HG03108 (cell line): ENCODE measurements around the gene ZSCAN23.
"Not testable (repeated sequence)": the region's sequence is repeated elsewhere in the genome, so short reads cannot be mapped to it uniquely, and the experiment has no call there.

Experiments
- ATAC-seq: cut with Tn5 transposase; IDR thresholded peaks from one replicate; pipeline ENCODE4 v1.9.1; 2021; ENCODE audit warnings: moderate library complexity; ENCODE audit not compliant: unreplicated experiment

Gene ZSCAN23

DNA sequence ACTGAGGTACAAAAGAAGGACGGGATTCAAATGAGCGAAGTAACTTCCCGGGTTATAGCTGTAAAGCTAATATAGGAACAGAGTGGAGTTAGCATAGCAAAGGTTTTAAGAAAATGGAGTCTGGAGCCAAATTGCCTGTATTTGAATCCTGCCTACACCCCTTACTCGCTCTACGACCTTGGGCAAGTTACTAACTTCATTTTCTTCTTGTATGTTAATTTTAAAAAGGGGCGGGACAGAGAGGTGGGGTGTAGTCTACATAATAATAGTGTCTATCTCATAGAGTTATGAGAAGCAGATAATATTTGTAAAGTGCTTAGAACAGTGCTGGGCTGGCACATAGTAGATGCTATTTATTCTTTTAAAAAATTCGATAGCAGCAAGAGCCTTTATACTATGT, 705 bp downstream of the ZSCAN23 start:
- ATAC-seq: no peak

DNA sequence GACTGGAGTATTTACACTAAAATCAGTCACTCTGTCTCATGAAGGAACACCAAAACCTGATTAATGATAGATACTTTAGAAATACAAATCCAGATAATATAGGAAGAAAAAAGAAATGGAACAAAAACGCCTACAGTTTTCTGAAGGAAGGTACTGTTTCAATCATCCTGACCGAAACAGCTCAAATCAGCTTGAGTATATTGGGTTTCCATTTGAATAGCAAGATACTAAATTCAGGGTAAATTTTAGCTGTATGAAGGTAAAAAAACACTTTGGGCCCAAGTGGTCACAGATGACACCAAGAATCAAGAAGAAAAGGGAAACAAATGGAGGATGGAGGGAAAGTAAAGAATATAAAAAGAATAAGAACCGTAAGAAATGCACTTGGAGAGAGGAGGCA, 6.9 kb downstream of the ZSCAN23 start:
- no peak for ATAC-seq

DNA sequence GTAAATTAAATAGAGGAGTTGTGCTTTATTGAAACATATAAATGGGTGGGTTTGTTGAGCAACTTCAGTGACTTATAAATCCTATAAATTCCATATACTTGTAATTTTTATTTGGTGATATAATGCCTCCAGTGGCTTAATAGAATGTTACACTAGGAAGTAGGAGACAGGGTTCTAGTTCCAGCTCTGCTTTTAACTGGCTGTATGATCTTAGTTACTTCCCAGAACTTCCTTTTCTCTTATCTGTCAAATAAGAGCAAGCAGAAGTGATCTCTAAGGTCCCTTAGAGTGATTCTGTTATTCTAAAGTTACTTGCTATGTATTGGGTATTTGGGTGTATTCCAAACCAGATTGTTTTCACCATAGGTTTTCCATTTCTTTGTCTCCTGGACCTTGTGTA, 10.2 kb downstream of the ZSCAN23 start:
- ATAC-seq: no peak

DNA sequence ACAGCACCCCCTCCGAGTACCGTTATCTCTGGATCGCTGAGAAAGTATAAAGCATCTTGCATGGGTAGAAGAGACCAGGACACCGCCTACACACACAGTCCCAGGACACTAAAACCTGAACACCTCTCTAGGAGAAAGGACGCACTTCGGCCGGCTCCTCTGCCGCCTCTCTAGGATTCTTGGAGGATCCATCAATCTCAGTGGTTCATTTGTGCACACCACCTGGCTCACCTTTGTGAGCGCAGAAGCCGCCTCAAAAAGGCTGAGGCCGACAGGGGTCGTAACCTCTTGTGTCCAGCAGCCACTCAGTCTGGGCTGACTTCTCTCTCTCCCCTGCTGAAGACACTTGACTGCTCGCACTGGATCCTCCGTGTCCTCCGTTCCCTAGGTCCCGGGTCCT, 13.5 kb downstream of the ZSCAN23 start:
- no peak for ATAC-seq

DNA sequence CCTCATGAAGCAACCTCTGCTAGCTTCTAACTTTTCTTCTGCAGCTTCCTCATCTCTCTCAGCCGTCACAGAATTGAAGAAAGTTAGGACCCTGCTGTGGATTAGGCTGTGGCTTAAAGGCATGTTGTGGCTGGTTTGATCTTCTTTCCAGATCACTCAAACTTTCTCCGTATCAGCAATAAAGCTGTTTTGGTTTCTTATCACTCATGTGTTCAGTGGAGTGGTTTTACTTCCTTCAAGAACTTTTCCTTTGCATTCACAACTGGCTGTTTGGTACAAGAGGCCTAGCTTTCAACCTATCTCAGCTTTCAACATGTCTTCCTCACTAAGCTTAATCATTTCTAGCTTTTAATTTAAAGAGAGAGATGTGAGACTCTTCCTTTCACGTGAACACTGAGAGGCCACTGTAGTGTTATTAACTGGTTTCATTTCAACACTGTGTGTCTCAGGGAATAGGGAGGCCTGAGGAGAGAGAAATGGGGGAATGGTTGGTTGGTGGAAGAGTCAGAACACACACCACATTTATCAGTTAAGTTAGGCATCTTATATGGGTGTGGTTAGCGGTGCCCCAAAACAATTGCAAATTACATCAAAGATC, 17.2 kb downstream of the ZSCAN23 start:
- no peak for ATAC-seq

DNA sequence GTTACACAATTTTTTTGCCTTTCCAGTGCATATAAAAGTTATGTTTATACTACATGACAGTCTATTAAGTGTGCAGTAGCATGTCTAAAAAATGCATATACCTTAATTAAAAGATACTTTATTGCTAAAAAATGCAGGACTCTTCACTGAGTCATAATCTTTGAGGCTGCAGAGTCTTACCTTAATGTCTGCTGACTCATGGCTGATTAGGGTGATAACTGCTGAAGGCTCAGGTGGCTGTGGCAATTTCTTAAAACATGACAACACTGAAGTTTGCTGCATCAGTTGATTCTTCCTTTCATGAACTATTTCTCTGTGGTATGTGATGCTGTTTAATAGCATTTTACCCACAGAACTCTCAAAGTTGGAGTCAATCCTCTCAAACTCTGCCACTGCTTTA, 19.1 kb downstream of the ZSCAN23 start:
- no peak for ATAC-seq

DNA sequence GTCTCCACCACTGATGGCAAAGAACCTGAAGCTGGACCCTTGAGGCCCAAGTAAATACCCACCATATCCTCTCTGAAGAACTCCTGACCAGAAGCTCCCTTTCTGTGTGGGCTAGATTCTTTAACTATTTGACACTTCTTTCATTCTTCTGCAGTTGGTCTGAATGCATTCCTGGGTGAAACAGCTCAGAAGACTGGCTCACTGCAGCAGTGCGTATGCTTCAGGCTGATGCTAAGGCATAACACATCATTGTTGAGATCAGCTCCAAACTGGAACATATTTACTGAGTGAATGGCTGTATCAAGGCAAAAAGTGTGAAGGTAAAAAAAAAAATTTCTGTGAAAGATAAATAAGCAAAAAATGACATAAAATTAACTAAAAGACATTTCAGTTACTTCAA, 19.7 kb downstream of the ZSCAN23 start:
- ATAC-seq: no peak

DNA sequence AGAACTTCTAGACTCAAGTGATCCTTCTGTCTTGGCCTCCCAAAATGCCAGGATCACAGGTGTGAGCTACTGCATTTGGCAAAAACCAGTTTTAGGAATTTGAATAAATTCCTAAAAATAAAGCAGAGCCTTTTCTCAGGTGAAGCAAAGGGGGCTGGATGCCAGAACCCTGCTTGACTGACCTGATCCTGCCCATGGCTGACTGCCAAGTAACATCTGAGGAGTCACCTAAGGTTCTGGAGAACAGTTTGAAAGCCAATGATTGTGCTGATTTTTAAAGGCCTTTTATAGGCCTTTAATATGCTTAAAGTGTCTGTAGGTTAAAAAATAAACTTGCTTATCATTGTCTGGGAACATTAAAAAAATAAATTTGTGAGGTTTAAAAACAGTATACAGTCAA, 29.6 kb downstream of the ZSCAN23 start:
- ATAC-seq: no peak

DNA sequence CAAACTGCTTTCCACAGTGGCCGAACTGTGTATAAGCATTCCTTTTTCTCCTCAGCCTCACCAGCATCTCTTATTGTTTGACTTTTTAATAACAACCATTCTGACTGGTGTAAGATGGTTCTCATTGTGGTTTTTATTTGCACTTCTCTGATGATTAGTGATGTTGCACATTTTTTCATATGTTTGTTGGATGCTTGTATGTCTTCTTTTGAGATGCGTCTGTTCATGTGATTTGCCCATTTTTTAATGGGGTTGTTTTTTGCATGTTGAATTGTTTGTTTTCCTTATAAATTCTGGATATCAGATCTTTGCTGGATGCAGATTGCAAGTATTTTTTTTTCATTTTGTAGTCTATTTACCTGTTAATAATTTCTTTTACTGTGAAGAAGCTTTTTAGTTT, 32.5 kb downstream of the ZSCAN23 start:
- ATAC-seq: no peak

DNA sequence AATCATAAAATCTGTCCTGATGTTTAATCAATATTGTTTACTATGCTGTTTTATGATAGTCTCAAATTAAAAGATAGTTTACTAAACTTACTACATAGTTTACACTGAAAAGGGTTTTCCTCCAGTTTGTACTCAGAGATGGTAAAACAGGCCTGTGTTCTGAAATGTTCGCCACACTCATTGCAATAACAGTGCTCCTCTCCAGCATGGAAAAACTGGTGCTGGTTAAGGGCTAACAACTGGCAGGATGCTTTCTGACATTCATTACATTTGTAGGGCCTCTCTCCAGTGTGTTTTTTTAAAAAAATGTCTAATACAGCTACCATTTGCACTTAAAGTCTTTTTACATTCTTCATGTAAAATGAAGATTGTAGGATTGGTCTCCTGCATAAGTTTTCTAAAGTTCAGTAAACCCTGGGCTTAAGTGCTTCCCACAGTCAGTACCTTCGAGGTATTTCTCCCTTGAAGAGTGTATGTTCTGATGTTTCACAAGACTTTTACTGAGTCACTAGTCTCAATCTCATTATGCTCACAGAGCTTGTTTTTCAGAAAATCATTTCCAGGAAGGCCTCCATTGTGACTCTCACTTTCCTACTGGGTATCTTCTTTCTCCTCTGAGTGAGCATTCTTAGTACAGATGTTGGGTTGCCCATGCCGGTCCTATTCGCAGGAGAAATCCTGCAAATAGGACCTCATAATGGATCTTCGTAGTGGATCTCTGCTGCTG, 35.1 kb downstream of the ZSCAN23 start:
- no peak for ATAC-seq

DNA sequence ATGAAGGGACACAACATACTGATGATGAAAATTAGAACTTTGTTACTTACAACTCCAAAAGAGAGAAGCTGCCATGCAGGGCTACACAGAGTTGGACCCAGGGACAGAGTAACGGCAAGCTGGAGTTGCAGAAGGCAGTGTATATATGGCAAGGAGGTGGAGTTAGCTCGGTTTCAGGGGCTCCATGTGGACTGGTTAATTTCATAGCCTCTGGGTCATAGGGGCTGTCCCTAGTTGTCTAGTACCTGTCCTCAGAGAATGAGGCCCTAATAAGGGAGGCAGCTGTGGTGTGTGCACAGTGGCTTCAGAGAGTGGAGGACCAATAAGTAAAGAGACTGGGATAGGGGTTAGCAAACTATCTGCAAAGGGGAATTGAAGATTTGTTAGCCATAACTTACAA, 35.9 kb downstream of the ZSCAN23 start:
- no peak for ATAC-seq

DNA sequence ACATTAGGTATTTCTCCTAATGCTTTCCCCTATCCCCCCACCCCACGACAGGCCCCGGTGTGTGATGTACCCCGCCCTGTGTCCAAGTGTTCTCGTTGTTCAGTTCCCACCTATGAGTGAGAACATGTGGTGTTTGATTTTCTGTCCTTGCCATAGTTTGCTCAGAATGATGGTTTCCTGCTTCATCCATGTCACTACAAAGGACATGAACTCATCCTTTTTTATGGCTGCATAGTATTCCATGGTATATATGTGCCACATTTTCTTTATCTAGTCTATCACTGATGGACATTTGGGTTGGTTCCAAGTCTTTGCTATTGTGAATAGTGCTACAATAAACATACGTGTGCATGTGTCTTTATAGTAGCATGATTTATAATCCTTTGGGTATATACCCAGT, 39.4 kb downstream of the ZSCAN23 start:
- ATAC-seq: not testable (repeated sequence)

DNA sequence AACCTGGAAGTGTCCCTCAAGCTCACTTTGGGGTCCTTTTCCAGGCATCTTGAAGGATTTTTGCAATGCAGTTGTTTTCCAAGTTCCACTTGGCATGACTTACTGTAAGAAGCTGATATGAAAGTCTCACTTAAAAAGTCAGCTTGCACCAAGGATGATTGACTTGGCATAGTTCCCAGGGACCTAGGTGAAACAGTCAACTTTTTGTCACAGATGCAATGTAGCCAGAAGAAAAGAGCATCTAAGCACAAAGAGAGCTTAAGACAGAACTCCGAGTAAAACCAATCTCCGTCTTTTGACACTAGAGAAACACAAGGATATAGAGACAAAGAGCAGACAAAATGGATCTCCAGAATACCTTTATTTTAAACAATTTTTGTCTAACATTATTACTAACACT, 41.1 kb downstream of the ZSCAN23 start:
- ATAC-seq: no peak

DNA sequence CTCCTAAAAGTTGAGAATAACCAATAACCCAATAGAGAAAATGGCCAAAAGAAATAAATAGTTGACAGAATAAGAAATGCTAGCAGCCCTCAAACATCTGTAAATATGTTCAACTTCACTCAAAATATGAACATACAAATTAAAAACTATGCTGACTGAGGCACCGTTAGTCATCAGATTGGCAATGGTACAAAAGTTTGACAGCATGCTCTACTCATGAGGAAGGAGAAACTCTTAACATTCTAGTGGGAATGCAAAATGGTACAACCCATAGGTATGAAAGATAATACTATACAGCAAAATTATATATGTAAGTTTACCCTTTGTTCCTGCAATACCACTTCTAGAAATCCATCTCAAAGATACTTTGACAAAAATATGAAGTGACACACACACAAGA, 42.1 kb downstream of the ZSCAN23 start:
- no peak for ATAC-seq

DNA sequence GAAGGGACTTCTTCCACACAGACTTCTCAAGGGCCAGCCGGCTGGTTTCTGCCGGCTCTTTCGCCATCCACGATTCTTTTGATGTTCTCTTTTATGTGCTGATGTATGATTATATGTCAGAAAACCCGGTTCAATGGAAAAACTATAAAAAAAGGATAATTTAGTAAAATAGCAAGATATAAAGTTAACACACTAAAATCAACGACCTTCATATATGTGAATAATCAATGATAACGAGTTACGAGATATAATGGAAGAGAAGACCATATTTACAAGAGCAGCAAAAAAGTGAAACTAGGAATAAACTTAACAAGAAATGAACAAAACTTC, 43.2 kb downstream of the ZSCAN23 start:
- no peak for ATAC-seq

DNA sequence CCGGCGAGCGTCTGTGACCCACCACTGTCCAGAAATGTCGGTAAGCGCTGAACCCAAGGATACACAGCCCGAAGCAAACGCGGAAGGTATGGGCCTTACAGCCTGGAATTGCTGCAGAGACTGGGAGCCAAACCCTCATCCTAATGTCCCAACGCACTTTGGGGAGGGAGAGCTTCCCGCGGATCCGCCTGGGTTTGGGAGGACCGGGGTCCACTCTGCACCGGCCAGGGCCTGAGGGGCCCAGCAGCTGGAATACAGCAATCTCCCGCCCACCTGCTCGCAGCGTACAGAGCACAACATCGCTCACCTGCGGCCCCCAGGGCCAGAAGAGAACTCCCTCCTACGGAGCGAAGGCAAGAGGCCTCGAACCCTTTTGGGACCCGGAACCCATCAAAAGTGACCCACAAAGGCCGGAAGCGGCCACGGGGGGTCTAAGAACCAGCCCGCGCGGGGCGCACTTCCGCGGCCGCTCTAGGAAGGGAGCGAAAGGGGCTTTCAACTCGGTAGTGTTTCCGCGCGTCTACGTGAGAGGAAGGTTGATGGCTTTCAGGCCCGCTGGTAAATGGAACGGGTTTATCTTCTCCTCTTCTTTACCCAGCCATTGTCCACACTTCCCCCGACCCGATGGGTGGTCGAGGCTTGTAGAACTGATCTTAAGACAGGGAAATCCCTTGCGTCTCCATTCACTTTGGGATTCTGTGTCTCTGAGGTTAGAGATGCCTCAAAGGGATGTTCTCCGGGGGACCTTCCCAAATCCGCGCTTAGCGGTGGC, 43.8 kb downstream of the ZSCAN23 start, which contains the start of gene ZSCAN12:
Gene ZSCAN12, minus strand, starts transcription at position 398 of the 772 bp plus-strand sequence. CDS start 1,342 bp downstream, outside the sequence.
- peak; percentile 82 for ATAC-seq

DNA sequence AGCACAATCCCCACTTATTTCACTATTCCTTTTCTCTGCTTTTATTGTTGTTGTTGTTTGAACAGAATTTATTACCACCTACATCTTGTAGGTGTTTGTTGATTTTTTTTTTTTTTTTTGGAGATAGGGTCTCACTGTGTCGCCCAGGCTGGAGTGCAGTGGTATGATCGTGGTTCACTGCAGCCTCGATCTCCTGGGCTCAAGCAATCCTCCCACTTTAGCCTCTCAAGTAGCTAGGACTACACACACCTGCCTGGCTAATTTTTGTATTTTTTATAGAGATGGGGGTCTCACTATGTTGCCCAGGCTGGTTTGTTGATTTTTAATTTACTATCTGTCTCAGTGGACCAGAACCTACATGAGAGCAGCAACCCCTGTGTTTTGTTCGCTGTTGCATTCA, 47.4 kb downstream of the ZSCAN23 start:
- no peak for ATAC-seq

DNA sequence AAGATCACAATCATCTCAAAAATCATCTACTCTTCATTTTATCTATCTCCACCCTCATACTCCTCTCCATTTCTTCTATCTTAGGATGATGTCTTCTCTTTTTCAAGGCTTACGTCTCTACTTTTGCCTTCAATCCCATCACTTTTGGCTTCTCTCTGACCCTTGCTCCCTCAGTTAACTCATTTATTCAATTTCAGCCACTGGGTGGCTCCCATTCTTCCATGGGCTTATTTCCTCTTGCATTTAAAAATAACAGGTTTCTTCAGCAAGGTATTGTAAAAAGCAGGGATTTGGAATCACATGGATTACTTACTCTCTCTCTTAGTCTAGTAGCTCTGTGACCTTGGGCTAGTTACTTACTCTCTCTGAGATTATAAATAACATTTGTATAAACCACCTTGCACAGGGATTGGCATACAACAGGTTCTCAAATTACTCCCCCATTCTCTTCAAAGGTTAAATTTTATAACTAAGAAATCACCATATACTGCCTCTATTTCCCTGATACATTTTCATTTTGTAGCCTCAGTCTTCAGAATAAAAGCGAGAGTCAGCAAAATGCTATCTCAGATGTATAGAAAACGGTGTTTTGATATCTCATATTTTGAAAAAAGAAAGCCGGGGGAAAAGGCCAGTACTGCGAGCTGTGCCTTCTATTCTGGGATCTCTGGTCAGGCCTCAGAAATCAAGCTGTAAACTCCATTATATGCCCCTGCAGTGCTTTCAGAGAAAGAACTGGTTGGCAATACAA, 49.2 kb downstream of the ZSCAN23 start:
- ATAC-seq: no peak

DNA sequence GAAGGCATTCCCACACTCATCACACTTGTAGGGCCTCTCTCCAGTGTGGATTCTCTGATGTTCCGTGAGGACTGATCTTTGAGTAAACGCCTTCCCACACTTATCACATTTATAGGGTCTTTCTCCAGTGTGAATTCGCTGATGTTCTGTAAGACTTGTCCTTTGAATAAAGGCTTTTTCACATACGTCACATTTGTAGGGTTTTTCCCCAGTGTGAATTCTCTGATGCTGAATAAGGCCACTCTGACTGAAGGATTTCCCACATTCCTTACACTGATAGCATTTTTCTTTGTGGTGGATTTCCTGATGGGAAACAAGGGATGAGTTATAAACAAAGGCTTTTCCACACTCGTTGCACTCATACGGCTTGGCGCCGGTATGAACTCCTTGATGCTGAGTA, 52.6 kb downstream of the ZSCAN23 start:
- no peak for ATAC-seq

DNA sequence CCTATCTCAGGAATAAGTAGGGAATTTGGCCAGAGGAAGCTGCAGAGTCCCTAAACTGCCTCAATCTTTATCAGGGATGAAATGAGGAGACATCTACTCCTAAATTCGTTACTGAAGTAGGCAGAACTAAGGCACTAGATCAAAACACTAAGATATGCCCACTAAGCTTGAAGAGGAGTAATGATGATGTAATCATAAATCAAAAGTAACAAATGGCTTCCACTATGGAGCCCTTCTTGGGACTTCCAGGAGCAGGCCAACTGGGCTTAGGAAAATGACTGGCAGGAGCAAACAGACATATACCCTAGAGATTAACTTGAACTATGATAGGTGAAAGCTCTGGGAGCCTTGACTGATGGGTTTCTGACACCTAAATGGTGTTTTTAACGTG, 59.2 kb downstream of the ZSCAN23 start:
- ATAC-seq: no peak
